Subcutaneous abdominal adipose tissue (tissue), 5 donors: ENCODE measurements around the gene ZDHHC20.

Experiments used
- H3K27ac ChIP-seq: one replicate; pipeline ENCODE4 v1.7.0; 2013; ENCODE audit warnings: low read depth, mild to moderate bottlenecking, inconsistent platforms, low read length, moderate library complexity
- H3K27me3 ChIP-seq, 5 donors: one replicate each; pipeline ENCODE4 v1.7.0; 2013; ENCODE audit warnings: low read length in 5 of 5, inconsistent platforms in 1 of 5; ENCODE audit not compliant: control insufficient read depth in 5 of 5, insufficient read depth in 4 of 5
- H3K36me3 ChIP-seq, 5 donors: one replicate each; pipeline ENCODE4 v1.7.0; 2013; ENCODE audit warnings: low read length in 5 of 5; ENCODE audit not compliant: control insufficient read depth in 5 of 5, insufficient read depth in 5 of 5
- H3K4me1 ChIP-seq, 5 donors: one replicate each; pipeline ENCODE4 v1.7.0; 2013; ENCODE audit warnings: low read length in 5 of 5, mild to moderate bottlenecking in 3 of 5, moderate library complexity in 1 of 5; ENCODE audit not compliant: control insufficient read depth in 5 of 5, insufficient read depth in 5 of 5
- H3K4me3 ChIP-seq, 5 donors: one replicate each; pipeline ENCODE4 v1.7.0; 2013; ENCODE audit warnings: low read length in 5 of 5, low read depth in 1 of 5
- H3K9ac ChIP-seq, 5 donors: one replicate each; pipeline ENCODE4 v1.7.0; 2013; ENCODE audit warnings: low read length in 5 of 5, mild to moderate bottlenecking in 4 of 5, moderate library complexity in 3 of 5
- H3K9me3 ChIP-seq, 5 donors: one replicate each; pipeline ENCODE4 v1.7.0; 2013; ENCODE audit warnings: low read length in 5 of 5; ENCODE audit not compliant: control insufficient read depth in 5 of 5
- donor health status: healthy.
- donor health status: healthy.
- donor health status: healthy.
- donor health status: healthy.
- donor health status: healthy.

Gene ZDHHC20

GRCh38 chr13:21348488-21349120 is 110.5 kb downstream of the ZDHHC20 start:
- Histone ChIP-seq H3K4me1 (peaks cover 0 to 7% (median 0%) of the 10 kb centered on the region in 5 donors), H3K9me3 (no peaks in the 10 kb centered on the region), H3K27me3 (no peaks in the 10 kb centered on the region), H3K27ac (no peak overlapping the region), H3K36me3 (no peaks in the 10 kb centered on the region), H3K9ac (no peak overlapping the region), H3K4me3 (no peak overlapping the region)

- Histone ChIP-seq H3K9me3 (no peaks in the 10 kb centered on the region), H3K27ac (no peak overlapping the region), H3K4me3 (no peak overlapping the region), H3K36me3 (no peaks in the 10 kb centered on the region), H3K9ac (no peak overlapping the region), H3K4me1 (peaks cover 0 to 7% (median 0%) of the 10 kb centered on the region in 5 donors), H3K27me3 (no peaks in the 10 kb centered on the region)
Observed at GRCh38 chr13:21347753-21348318, 111.3 kb downstream of the ZDHHC20 start.

- Histone ChIP-seq H3K36me3 (no peaks in the 10 kb centered on the region), H3K4me1 (peaks cover 0 to 7% (median 0%) of the 10 kb centered on the region in 5 donors), H3K9me3 (no peaks in the 10 kb centered on the region), H3K9ac (no peak overlapping the region), H3K27ac (no peak overlapping the region), H3K4me3 (no peak overlapping the region), H3K27me3 (no peaks in the 10 kb centered on the region)
Observed at GRCh38 chr13:21344662-21345176, 114.4 kb downstream of the ZDHHC20 start.

GRCh38 chr13:21343659-21344058 is 115.4 kb downstream of the ZDHHC20 start:
- Histone ChIP-seq H3K4me3 (no peak overlapping the region), H3K9ac (no peak overlapping the region), H3K9me3 (no peaks in the 10 kb centered on the region), H3K27ac (no peak overlapping the region), H3K4me1 (peaks cover 0 to 7% (median 0%) of the 10 kb centered on the region in 5 donors), H3K36me3 (no peaks in the 10 kb centered on the region), H3K27me3 (no peaks in the 10 kb centered on the region)

GRCh38 chr13:21342699-21343442 is 116.2 kb downstream of the ZDHHC20 start:
- Histone ChIP-seq H3K9ac (no peak overlapping the region), H3K9me3 (no peaks in the 10 kb centered on the region), H3K4me1 (peaks cover 0 to 7% (median 0%) of the 10 kb centered on the region in 5 donors), H3K4me3 (no peak overlapping the region), H3K27ac (no peak overlapping the region), H3K36me3 (no peaks in the 10 kb centered on the region), H3K27me3 (no peaks in the 10 kb centered on the region)

GRCh38 chr13:21341637-21342422 is 117.3 kb downstream of the ZDHHC20 start:
- no peak overlapping the region for H3K27ac ChIP-seq

GRCh38 chr13:21338639-21339278 is 120.3 kb downstream of the ZDHHC20 start:
- no peak overlapping the region for H3K9ac ChIP-seq
- H3K4me1 ChIP-seq, result no peaks in the 10 kb centered on the region
- peaks cover 0 to 4% (median 2%) of the 10 kb centered on the region in 5 donors for H3K9me3 ChIP-seq
- no peak overlapping the region for H3K27ac ChIP-seq
- H3K4me3 ChIP-seq, result no peak overlapping the region
- no peaks in the 10 kb centered on the region for H3K36me3 ChIP-seq
- H3K27me3 ChIP-seq, result no peaks in the 10 kb centered on the region

More at GRCh38 chr13:21341637-21342422, 117.3 kb downstream of the ZDHHC20 start:
- Histone ChIP-seq H3K9ac (no peak overlapping the region), H3K4me3 (no peak overlapping the region), H3K27me3 (no peaks in the 10 kb centered on the region), H3K9me3 (no peaks in the 10 kb centered on the region), H3K36me3 (no peaks in the 10 kb centered on the region), H3K4me1 (peaks cover 0 to 7% (median 0%) of the 10 kb centered on the region in 5 donors)

- Histone ChIP-seq H3K4me1 (no peaks in the 10 kb centered on the region), H3K27ac (no peak overlapping the region), H3K36me3 (no peaks in the 10 kb centered on the region)
Observed at GRCh38 chr13:21338156-21338555, 120.9 kb downstream of the ZDHHC20 start.

GRCh38 chr13:21336609-21337349 is 122.3 kb downstream of the ZDHHC20 start:
- Histone ChIP-seq H3K9ac (peak overlapping the region in 1 of 5 donors; percentile 11), H3K9me3 (peaks cover 0 to 4% (median 2%) of the 10 kb centered on the region in 5 donors), H3K27ac (no peak overlapping the region), H3K4me3 (no peak overlapping the region), H3K36me3 (no peaks in the 10 kb centered on the region), H3K27me3 (no peaks in the 10 kb centered on the region), H3K4me1 (no peaks in the 10 kb centered on the region)

More at GRCh38 chr13:21338156-21338555, 120.9 kb downstream of the ZDHHC20 start:
- Histone ChIP-seq H3K27me3 (no peaks in the 10 kb centered on the region), H3K9ac (no peak overlapping the region), H3K9me3 (peaks cover 0 to 4% (median 2%) of the 10 kb centered on the region in 5 donors), H3K4me3 (no peak overlapping the region)
